ENCODE measurements around the gene PIAS1.
A peak's percentile ranks its signal among the peaks of the same experiment; 100 is the strongest.
"Not testable (repeated sequence)": the region's sequence is repeated elsewhere in the genome, so short reads cannot be mapped to it uniquely, and the experiment has no call there.

Gene PIAS1

DNA sequence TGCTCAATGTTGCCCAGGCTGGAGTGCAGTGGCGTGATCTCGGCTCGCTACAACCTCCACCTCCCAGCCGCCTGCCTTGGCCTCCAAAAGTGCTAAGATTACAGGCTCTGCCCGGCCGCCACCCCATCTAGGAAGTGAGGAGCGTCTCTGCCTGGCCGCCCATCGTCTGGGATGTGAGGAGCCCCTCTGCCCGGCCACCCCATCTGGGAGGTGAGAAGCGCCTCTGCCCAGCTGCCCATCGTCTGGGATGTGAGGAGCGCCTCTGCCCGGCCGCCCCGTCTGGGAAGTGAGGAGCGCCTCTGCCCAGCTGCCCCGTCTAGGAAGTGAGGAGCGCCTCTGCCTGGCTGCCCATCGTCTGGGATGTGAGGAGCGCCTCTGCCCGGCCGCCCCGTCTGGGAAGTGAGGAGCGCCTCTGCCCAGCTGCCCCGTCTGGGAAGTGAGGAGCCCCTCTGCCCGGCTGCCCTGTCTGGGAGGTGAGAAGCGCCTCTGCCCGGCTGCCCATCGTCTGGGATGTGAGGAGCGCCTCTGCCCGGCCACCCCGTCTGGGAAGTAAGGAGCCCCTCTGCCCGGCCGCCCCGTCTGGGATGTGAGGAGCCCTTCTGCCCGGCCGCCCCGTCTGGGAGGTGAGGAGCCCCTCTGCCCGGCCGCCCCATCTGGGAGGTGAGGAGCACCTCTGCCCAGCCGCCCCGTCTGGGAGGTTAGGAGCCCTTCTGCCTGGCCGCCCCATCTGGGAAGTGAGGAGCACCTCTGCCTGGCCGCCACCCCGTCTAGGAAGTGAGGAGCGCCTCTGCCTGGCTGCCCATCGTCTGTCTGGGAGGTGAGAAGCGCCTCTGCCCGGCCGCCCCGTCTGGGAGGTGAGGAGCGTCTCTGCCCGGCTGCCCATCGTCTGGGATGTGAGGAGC, 167.7 kb downstream of the PIAS1 start:
- DNase-seq = not testable (repeated sequence)

- DNase-seq = not testable (repeated sequence)
Observed at GRCh38 chr15:68222432-68222743, 168.3 kb downstream of the PIAS1 start.

GRCh38 chr15:68223171-68223570, 169.1 kb downstream of the PIAS1 start:
- no peak for DNase-seq

GRCh38 chr15:68224108-68224507, 170.0 kb downstream of the PIAS1 start:
- DNase-seq = no peak

- no peak for DNase-seq
Observed at GRCh38 chr15:68224546-68225250, 170.6 kb downstream of the PIAS1 start.

- DNase-seq = not testable (repeated sequence)
Observed at GRCh38 chr15:68225442-68225841, 171.3 kb downstream of the PIAS1 start.

GRCh38 chr15:68227643-68228142, 173.6 kb downstream of the PIAS1 start:
- no peak for DNase-seq

DNA sequence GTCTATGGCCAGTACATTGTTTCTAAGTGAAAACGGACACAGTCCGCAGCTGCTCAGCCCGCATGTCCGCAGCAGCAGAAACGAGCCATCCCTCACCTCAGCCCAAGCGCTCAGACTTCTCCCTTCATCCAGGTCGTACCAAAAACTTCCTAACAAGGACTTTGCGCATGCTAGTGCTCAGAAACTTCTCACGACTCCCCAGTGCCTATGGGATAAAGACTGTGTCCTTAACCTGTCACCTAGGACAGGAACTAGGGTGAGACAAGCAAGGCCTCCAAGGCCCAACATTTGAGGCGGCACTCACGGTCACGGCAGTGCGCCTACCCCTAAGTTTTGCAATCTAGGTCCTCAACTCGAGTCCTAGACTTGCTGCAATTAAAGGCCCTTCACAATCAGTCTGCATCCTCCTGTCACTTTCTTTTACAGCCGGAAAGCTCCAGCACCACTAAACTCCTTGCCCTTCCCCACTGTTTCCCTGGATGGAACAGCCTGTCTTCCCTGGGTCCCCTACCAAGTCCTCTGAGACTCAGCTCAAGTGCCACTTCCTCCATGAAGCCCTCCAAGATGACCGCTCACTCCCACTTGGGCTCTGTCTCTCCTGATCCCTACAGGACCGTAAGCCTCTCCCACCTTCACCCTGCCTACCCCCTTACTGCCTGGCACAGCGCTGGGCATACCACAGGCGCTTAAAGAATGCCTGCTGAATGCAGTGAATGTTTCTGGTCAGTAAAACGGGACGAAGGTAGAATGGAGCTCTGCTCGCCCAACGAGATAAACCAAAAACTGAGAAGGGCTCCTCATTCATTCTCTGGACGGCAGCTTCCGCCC, 174.2 kb downstream of the PIAS1 start:
- no peak for DNase-seq

GRCh38 chr15:68228971-68229385, 174.9 kb downstream of the PIAS1 start:
- peak; percentile 29 for DNase-seq

GRCh38 chr15:68229386-68230156, 175.5 kb downstream of the PIAS1 start, which contains the start of gene CLN6:
Gene CLN6, minus strand, starts transcription at chr15:68229728. Its CDS starts 144 bp downstream, at chr15:68229584.
- DNase-seq = peak; percentile 79

- no peak for DNase-seq
Observed at GRCh38 chr15:68230157-68231100, 176.3 kb downstream of the PIAS1 start.

GRCh38 chr15:68231102-68231818, 177.1 kb downstream of the PIAS1 start:
- DNase-seq = no peak

GRCh38 chr15:68232449-68232848, 178.3 kb downstream of the PIAS1 start:
- DNase-seq = no peak

DNA sequence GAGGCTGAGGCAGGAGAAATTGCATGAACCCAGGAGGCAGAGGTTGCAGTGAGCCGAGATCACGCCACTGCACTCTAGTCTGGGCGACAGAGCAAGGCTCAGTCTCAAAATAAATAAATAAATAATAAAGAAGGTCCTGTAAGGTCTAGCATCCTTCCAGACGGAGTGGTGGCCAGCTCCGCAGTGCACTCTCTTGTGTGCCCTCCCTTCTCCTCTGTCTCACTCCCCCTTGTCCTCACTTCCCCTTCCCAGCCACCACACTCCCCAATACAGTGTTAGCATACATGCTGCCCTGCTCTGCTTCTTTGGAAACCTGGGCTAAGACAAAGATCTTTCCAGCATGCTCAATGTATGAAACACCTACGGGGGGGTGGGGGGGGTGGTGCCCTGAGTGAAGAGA, 178.8 kb downstream of the PIAS1 start:
- DNase-seq = no peak

- DNase-seq = no peak
Observed at GRCh38 chr15:68234060-68234459, 179.9 kb downstream of the PIAS1 start.

DNA sequence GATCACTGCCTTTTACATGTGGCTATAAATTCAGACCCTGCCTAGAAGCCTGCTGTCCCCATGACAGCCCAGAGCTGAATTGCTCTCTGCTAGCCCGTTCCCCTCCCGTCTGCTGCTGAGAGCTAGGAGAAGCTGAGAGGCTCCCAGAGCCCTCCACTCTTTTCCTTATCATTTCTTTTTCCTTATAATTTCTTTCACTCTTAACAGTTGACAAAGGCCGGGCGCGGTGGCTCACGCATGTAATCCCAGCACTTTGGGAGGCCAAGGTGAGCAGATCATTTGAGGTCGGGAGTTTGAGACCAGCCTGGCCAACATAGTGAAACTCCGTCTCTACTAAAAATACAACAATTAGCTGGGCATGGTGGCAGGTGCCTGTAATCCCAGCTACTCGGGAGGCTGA, 180.4 kb downstream of the PIAS1 start:
- not testable (repeated sequence) for DNase-seq

- DNase-seq = no peak
Observed at GRCh38 chr15:68235022-68235421, 180.9 kb downstream of the PIAS1 start.

DNA sequence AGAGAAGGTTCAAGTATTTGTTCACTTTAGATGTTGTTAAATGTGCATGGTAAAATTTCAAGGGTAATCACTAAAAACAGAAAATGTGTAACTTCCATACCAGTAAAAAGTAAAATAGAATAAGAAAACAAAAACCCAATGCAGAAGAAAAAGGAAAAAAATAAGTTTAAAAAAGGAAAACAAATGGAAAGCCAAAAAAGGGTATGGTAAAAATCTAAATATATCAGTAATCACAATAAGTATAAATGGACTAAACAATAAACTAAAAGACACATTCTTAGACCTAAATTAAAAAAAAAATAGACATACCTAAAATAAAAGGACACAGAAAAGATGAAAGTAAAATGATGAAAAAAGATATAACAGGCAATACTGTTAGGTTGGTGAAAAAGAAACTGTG, 184.9 kb downstream of the PIAS1 start:
- no peak for DNase-seq

- no peak for DNase-seq
Observed at GRCh38 chr15:68241088-68241935, 187.2 kb downstream of the PIAS1 start.

All from HCEC 1CT (cell line).